ENCODE measurements around the gene LRRC4C. TPM values are rescaled to one million over a fixed set of nuclear protein-coding genes. Genes with fewer than 3 reads are reported as not detected.

Gene LRRC4C
- total and polyA plus RNA-seq, 2 donors (not counting 3 experiments of a cell fraction or from before 2014, with no cell fraction given), result not detected

DNA sequence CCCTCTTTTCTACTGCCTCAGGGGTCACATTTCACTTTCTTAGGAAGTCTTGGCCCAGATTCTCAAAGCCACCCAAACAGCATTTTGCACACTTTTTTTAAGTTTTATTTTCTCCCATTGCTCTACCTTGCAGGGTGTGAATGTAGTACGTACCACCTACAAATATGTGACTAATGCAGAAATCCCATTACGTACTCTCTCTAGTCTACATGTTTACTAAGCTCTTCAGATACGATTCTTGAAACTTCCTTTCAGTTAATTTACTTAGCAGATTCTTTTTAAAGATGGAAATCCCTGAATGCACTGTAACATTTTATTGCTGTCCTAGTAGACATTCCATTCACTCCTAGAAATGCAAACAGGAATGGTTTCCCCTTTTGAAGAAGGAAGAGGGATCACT lies 61.3 kb downstream of the LRRC4C start:
- BruUV-seq (replicated peaks), result no TSS peak
- Histone ChIP-seq H2AFZ (ENCODE audit: low read depth, low read length) (no peak overlapping the region), H3K27me3 (ENCODE audit: control insufficient read depth in 2 of 2, insufficient read depth in 2 of 2, low read length in 2 of 2) (no peaks in the 10 kb centered on the region), H3K36me3 (ENCODE audit: control insufficient read depth in 2 of 2, extremely low read depth in 1 of 2, insufficient read depth in 2 of 2, low read length in 2 of 2) (no peaks in the 10 kb centered on the region), H3K9me1 (replicated peaks; ENCODE audit: control insufficient read depth, extremely low read depth, insufficient read depth, low read length) (no peaks in the 10 kb centered on the region), H3K9me3 (replicated peaks; ENCODE audit: control insufficient read depth, insufficient read depth, low read length) (no peaks in the 10 kb centered on the region), H3K4me2 (ENCODE audit: insufficient read depth, low read length) (no peak overlapping the region), H3K4me3 (replicated peaks in 1 of 3; ENCODE audit: insufficient read depth in 1 of 3, low read depth in 1 of 3, low read length in 3 of 3) (no peak overlapping the region), H4K20me1 (replicated peaks; ENCODE audit: control insufficient read depth, extremely low read depth, insufficient read depth, low read length) (no peaks in the 10 kb centered on the region), H3K79me2 (ENCODE audit: control insufficient read depth, insufficient read depth, low read length) (no peaks in the 10 kb centered on the region), H3K27ac (ENCODE audit: insufficient read depth, low read depth, low read length) (no peak overlapping the region), H3K4me1 (ENCODE audit: control insufficient read depth, extremely low read depth, insufficient read depth, low read length) (no peaks in the 10 kb centered on the region), H3K9ac (replicated peaks; ENCODE audit: extremely low read depth, insufficient read depth, low read length) (no peak overlapping the region)
- POLR2A ChIA-PET, result no interaction called here
- no peak for DNase-seq (ENCODE audit: low read depth, low spot score)
- CTCF ChIA-PET, result no interaction called here
- intact Hi-C loops (cut with micrococcal nuclease), result no loop called here
- dilution Hi-C loops (cut with MboI; ENCODE audit: extremely low pct_ligation_motif_present, low sequenced_read_pairs), result no loop called here
- FAIRE-seq, result no peak
- TF ChIP-seq FOS (IDR thresholded peaks at IDR 0.05; ENCODE audit: borderline replicate concordance, insufficient read depth, low read length) (no peak), EZH2 (IDR thresholded peaks at IDR 0.05; ENCODE audit: borderline replicate concordance, low read depth, low read length, severe bottlenecking) (no peak)

GRCh38 chr11:41394521-41395195 lies 64.8 kb downstream of the LRRC4C start:
- H3K79me2 ChIP-seq (ENCODE audit: control insufficient read depth, insufficient read depth, low read length), result no peaks in the 10 kb centered on the region
- dilution Hi-C loops (cut with MboI; ENCODE audit: extremely low pct_ligation_motif_present, low sequenced_read_pairs) (no loop called here), intact Hi-C loops (cut with micrococcal nuclease) (no loop called here)
- no peak overlapping the region for H3K4me2 ChIP-seq (ENCODE audit: insufficient read depth, low read length)
- H3K4me3 ChIP-seq (replicated peaks in 1 of 3; ENCODE audit: insufficient read depth in 1 of 3, low read depth in 1 of 3, low read length in 3 of 3), result no peak overlapping the region
- no peak overlapping the region for H2AFZ ChIP-seq (ENCODE audit: low read depth, low read length)
- H3K36me3 ChIP-seq (ENCODE audit: control insufficient read depth in 2 of 2, extremely low read depth in 1 of 2, insufficient read depth in 2 of 2, low read length in 2 of 2), result no peaks in the 10 kb centered on the region
- H3K27ac ChIP-seq (ENCODE audit: insufficient read depth, low read depth, low read length), result no peak overlapping the region
- TF ChIP-seq GATA2 (IDR thresholded peaks at IDR 0.05; ENCODE audit: insufficient read depth, insufficient read length, low read depth, low read length) (no peak), MAX (IDR thresholded peaks at IDR 0.05; ENCODE audit: insufficient read depth, insufficient read length) (no peak), EZH2 (IDR thresholded peaks at IDR 0.05; ENCODE audit: borderline replicate concordance, low read depth, low read length, severe bottlenecking) (no peak), MYC (IDR thresholded peaks at IDR 0.05; ENCODE audit: low read depth, low read length) (no peak), CTCF (IDR thresholded peaks at IDR 0.05; ENCODE audit: extremely low read depth in 1 of 2, insufficient read depth in 1 of 2, low read depth in 1 of 2, low read length in 2 of 2) (no peak), FOS (IDR thresholded peaks at IDR 0.05; ENCODE audit: borderline replicate concordance, insufficient read depth, low read length) (no peak), JUN (IDR thresholded peaks at IDR 0.05; ENCODE audit: borderline replicate concordance, insufficient read depth, insufficient read length, low read depth) (no peak), POLR2A (IDR thresholded peaks at IDR 0.05; ENCODE audit: low read depth, low read length) (no peak), POLR2AphosphoS5 (IDR thresholded peaks at IDR 0.05; ENCODE audit: insufficient read depth, low read depth, low read length) (no peak)
- no peaks in the 10 kb centered on the region for H3K27me3 ChIP-seq (ENCODE audit: control insufficient read depth in 2 of 2, insufficient read depth in 2 of 2, low read length in 2 of 2)
- FAIRE-seq (no peak), DNase-seq (ENCODE audit: low read depth, low spot score) (no peak)
- ChIA-PET POLR2A (no interaction called here), CTCF (no interaction called here)
- H4K20me1 ChIP-seq (replicated peaks; ENCODE audit: control insufficient read depth, extremely low read depth, insufficient read depth, low read length), result no peaks in the 10 kb centered on the region
- BruUV-seq (replicated peaks), result no TSS peak
- no peaks in the 10 kb centered on the region for H3K9me3 ChIP-seq (replicated peaks; ENCODE audit: control insufficient read depth, insufficient read depth, low read length)
- H3K9ac ChIP-seq (replicated peaks; ENCODE audit: extremely low read depth, insufficient read depth, low read length), result no peak overlapping the region
- no peaks in the 10 kb centered on the region for H3K9me1 ChIP-seq (replicated peaks; ENCODE audit: control insufficient read depth, extremely low read depth, insufficient read depth, low read length)
- no peaks in the 10 kb centered on the region for H3K4me1 ChIP-seq (ENCODE audit: control insufficient read depth, extremely low read depth, insufficient read depth, low read length)

Data from endothelial cell of umbilical vein (primary cell).